Measurements from ENCODE around the gene APP. TPM values are rescaled to one million over a fixed set of nuclear protein-coding genes. Genes with fewer than 3 reads are reported as not detected.

The APP gene
- total and polyA plus RNA-seq, 2 of the 13 experiments (the other 11 are each of a cell fraction or from before 2014, with no cell fraction given) = 70.6 to 262 TPM

- in situ Hi-C loops (cut with HindIII; ENCODE audit: extremely low pct_ligation_motif_present, low pct_unique_long_range_greater_than_20kb) = no loop called here
- no peak for ATAC-seq
- intact Hi-C loops (cut with micrococcal nuclease; ENCODE audit: unreplicated experiment) = no loop called here
- H3K9me3 ChIP-seq (ENCODE audit: low read length) = no peaks in the 10 kb centered on the region
- no peak for DNase-seq (ENCODE audit: low spot score)
- no peak overlapping the region for H2AFZ ChIP-seq (ENCODE audit: low read length)
- no peaks in the 10 kb centered on the region for H4K20me1 ChIP-seq (ENCODE audit: insufficient read depth, low read length)
- POLR2A ChIA-PET = no interaction called here
- CTCF ChIA-PET (ENCODE audit: low intra/inter-chr PET ratio, low total read pairs) = no interaction called here
- H3K9ac ChIP-seq (ENCODE audit: insufficient read depth, low read depth, low read length) = no peak overlapping the region
- no peak for TF ChIP-seq ETV6 (CRISPR knock-in tag; conservative IDR thresholded peaks at IDR 0.05)
- TF ChIP-seq GABPB1 (CRISPR knock-in tag; IDR thresholded peaks at IDR 0.05) = no peak
- TF ChIP-seq HMGA1 (CRISPR knock-in tag; conservative IDR thresholded peaks at IDR 0.05) = no peak
- no peak for TF ChIP-seq YEATS2 (CRISPR knock-in tag; IDR thresholded peaks at IDR 0.05; ENCODE audit: borderline replicate concordance)
- no peak for TF ChIP-seq ZNF251 (CRISPR knock-in tag; IDR thresholded peaks at IDR 0.05)
- no peak for TF ChIP-seq U2AF2 (IDR thresholded peaks at IDR 0.05; ENCODE audit: low read depth, low read length)
- TF ChIP-seq ZBTB14 (CRISPR knock-in tag; IDR thresholded peaks at IDR 0.05) = no peak
- no peak for TF ChIP-seq ZMYM3 (CRISPR knock-in tag; IDR thresholded peaks at IDR 0.05)
- no peak for TF ChIP-seq NAIF1 (CRISPR knock-in tag; IDR thresholded peaks at IDR 0.05; ENCODE audit: borderline replicate concordance)
- TF ChIP-seq HOXA5 (CRISPR knock-in tag; IDR thresholded peaks at IDR 0.05) = no peak
- no peak for TF ChIP-seq ZNF556 (CRISPR knock-in tag; IDR thresholded peaks at IDR 0.05; ENCODE audit: borderline replicate concordance)
- TF ChIP-seq RFX3 (CRISPR knock-in tag; IDR thresholded peaks at IDR 0.05) = no peak
- TF ChIP-seq SYNCRIP (IDR thresholded peaks at IDR 0.05; ENCODE audit: insufficient read depth, low read depth, low read length) = no peak
- TF ChIP-seq RELA (CRISPR knock-in tag; IDR thresholded peaks at IDR 0.05) = no peak
- TF ChIP-seq ZNF232 (CRISPR knock-in tag; IDR thresholded peaks at IDR 0.05; ENCODE audit: borderline replicate concordance) = no peak
- TF ChIP-seq MYPOP (CRISPR knock-in tag; IDR thresholded peaks at IDR 0.05) = no peak
- no peak for TF ChIP-seq TOE1 (CRISPR knock-in tag; IDR thresholded peaks at IDR 0.05)
- no peak for TF ChIP-seq ATF2 (CRISPR knock-in tag; IDR thresholded peaks at IDR 0.05)
- H3K4me3 ChIP-seq (replicated peaks in 1 of 3; ENCODE audit: insufficient read depth in 1 of 3, low read depth in 2 of 3, low read length in 3 of 3) = no peak overlapping the region
- H3K27ac ChIP-seq (ENCODE audit: extremely low read length, insufficient read depth, low read length) = no peak overlapping the region
- 73% methylated on average over 1 of the region's 1 CpG for WGBS (ENCODE audit: low lambda C conversion rate)
- no peak for FAIRE-seq
- no peaks in the 10 kb centered on the region for H3K36me3 ChIP-seq (replicated peaks in 1 of 2; ENCODE audit: control insufficient read depth in 1 of 2, insufficient read depth in 2 of 2, low read length in 2 of 2)
- no peak overlapping the region for H3K4me2 ChIP-seq (ENCODE audit: low read depth, low read length)
- H3K4me1 ChIP-seq (ENCODE audit: insufficient read depth, low read length) = no peaks in the 10 kb centered on the region
- H3K27me3 ChIP-seq (ENCODE audit: control insufficient read depth in 1 of 2, insufficient read depth in 2 of 2, low read length in 2 of 2) = no peaks in the 10 kb centered on the region
- no peaks in the 10 kb centered on the region for H3K79me2 ChIP-seq (ENCODE audit: insufficient read depth, low read length)
- no TSS peak for BruUV-seq (replicated peaks)
These were observed 303.5 kb downstream of the APP start for GRCh38 chr21:25867061-25867460.

Measured in HepG2 (cell line).